Peyer's patch (tissue), 4 donors: ENCODE measurements around the gene IQSEC2. TPM values are rescaled to one million over a fixed set of nuclear protein-coding genes. Genes with fewer than 3 reads are reported as not detected.

ENCODE experiments used
- DNase-seq, 3 donors: peaks; one replicate each; pipeline ENCODE4 v3.0.0-alpha.2; 2017 to 2019
- H3K27ac ChIP-seq, 4 donors: fragments of 200-600 bp; sonication (generic); one replicate each; pipeline ENCODE4 v1.5.1; 2016 to 2019
- H3K27me3 ChIP-seq, 2 donors: fragments of 200-600 bp; sonication (generic); one replicate each; pipeline ENCODE4 v1.5.1; 2019
- H3K36me3 ChIP-seq, 3 donors: fragments of 200-600 bp; sonication (generic); one replicate each; pipeline ENCODE4 v1.5.1; 2016 to 2019
- H3K4me1 ChIP-seq, 4 donors: fragments of 200-600 bp; sonication (generic); one replicate each; pipeline ENCODE4 v1.5.1; 2016 to 2019
- H3K4me3 ChIP-seq, 4 donors: fragments of 200-600 bp; sonication (generic); 1 replicate in 3 of 4; 2 replicates in 1 of 4; pipeline ENCODE4 v1.5.1; 2016 to 2019; ENCODE audit warnings: mild to moderate bottlenecking in 1 of 4
- H3K9me3 ChIP-seq, 4 donors: fragments of 200-600 bp; sonication (generic); one replicate each; pipeline ENCODE4 v1.5.1; 2016 to 2019; ENCODE audit warnings: mild to moderate bottlenecking in 1 of 4
- CTCF ChIP-seq, 6 experiments: fragments of 450-650 bp in 4 of 6; fragments of 200-600 bp in 2 of 6; sonication (generic) in 1 of 6; IDR thresholded peaks; one replicate each; pipeline ENCODE4 v1.5.1; 2017 to 2019; ENCODE audit warnings: antibody characterized with exemption in 6 of 6, mild to moderate bottlenecking in 3 of 6, moderate library complexity in 1 of 6
- POLR2A ChIP-seq, 2 donors: fragments of 450-650 bp; IDR thresholded peaks; one replicate each; pipeline ENCODE4 v1.5.1; 2017; ENCODE audit warnings: antibody characterized with exemption in 2 of 2, mild to moderate bottlenecking in 2 of 2, moderate library complexity in 2 of 2
- total RNA-seq, 4 donors: library from RNA; depleted of rRNA; stranded (reverse); fragments of >200 nt; gene quantifications; one replicate each; pipeline ENCODE4 v1.1.0, GENCODE V29; 2016

IQSEC2 gene
- total RNA-seq, 4 donors from 2014 or later, result 20.6 to 77.9 (median 48.3) TPM

DNA sequence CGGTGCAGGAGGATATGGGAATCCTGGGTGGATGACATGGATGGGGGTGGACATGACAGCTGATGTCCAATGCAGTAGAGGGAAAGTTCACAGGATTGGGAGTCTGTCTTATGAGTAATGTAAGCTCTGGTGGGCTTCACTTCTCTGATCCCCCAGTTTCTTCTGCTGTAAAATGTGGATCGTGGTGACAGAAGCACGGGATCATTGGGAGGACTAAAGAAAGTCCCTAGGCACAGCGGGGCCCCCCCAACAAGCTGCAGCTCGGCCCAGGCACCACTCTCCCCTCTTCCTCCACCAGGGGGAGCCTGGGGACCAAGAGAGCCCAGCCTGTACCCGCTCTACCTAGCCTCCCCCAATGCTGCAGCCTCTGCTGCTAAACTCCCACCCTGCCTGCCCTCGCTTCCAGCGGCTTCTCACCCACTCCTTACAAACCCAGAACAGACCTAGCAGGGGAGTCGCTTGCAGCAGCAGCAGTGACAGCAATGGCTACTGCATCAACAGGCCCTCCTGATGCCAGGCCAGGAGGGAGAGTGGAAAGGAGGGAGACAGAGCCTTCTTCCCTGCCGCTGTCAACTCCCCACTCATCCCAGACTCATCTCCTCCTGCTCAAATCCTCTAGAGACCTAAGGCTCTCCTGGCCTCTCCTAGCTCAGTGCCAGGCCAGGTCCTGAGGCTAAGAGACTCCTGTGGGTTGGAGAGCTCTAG lies 36.1 kb upstream of the IQSEC2 start:
- H3K27me3 ChIP-seq, result peaks cover 0 to 4% of the 10 kb centered on the region in 2 donors
- peak; percentile 64 to 85 (median 74) for DNase-seq
- no peaks in the 10 kb centered on the region for H3K36me3 ChIP-seq
- no peak overlapping the region for H3K4me3 ChIP-seq
- no peak for TF ChIP-seq POLR2A (IDR thresholded peaks at IDR 0.05)
- TF ChIP-seq CTCF (IDR thresholded peaks at IDR 0.05), result peak; percentile 48 to 77 (median 60)
- no peak overlapping the region for H3K27ac ChIP-seq
- H3K4me1 ChIP-seq, result peaks cover 0 to 8% (median 2%) of the 10 kb centered on the region in 4 donors
- H3K9me3 ChIP-seq, result no peaks in the 10 kb centered on the region

- Histone ChIP-seq H3K4me3 (no peak overlapping the region), H3K4me1 (peaks cover 0 to 8% (median 2%) of the 10 kb centered on the region in 4 donors), H3K9me3 (no peaks in the 10 kb centered on the region), H3K36me3 (no peaks in the 10 kb centered on the region), H3K27me3 (peaks cover 0 to 4% of the 10 kb centered on the region in 2 donors), H3K27ac (no peak overlapping the region)
- TF ChIP-seq POLR2A (IDR thresholded peaks at IDR 0.05) (no peak), CTCF (IDR thresholded peaks at IDR 0.05) (no peak)
- DNase-seq, result no peak
These were observed 35.5 kb upstream of the IQSEC2 start for GRCh38 chrX:53316860-53317237.

GRCh38 chrX:53316111-53316859 lies 34.9 kb upstream of the IQSEC2 start:
- no peak overlapping the region for H3K27ac ChIP-seq
- H3K4me3 ChIP-seq, result no peak overlapping the region
- TF ChIP-seq CTCF (IDR thresholded peaks at IDR 0.05) (no peak), POLR2A (IDR thresholded peaks at IDR 0.05) (no peak)
- H3K36me3 ChIP-seq, result no peaks in the 10 kb centered on the region
- no peaks in the 10 kb centered on the region for H3K9me3 ChIP-seq
- DNase-seq, result no peak
- peaks cover 0 to 8% (median 2%) of the 10 kb centered on the region in 4 donors for H3K4me1 ChIP-seq
- H3K27me3 ChIP-seq, result peaks cover 0 to 4% of the 10 kb centered on the region in 2 donors

DNA sequence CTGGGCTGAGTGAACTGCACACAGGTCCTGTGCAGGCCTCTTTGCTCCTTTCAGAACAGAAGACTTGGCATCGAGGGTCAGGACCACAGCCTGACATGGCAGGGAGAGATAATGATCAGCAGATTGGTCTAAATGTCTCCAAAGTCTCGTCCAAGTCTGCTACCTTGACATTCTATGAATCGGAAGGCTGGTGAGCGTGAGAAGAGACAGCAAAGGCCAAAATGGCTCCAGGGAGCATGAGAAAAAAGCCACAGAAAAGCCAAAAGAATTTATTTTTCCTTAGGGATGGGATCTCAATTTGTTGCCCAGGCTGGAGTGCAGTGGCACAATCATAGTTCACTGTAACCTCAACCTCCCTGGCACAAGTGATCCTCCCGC lies 32.3 kb upstream of the IQSEC2 start:
- Histone ChIP-seq H3K4me1 (no peaks in the 10 kb centered on the region), H3K36me3 (no peaks in the 10 kb centered on the region), H3K27me3 (no peaks in the 10 kb centered on the region), H3K4me3 (no peak overlapping the region), H3K9me3 (no peaks in the 10 kb centered on the region), H3K27ac (no peak overlapping the region)
- no peak for DNase-seq
- TF ChIP-seq CTCF (IDR thresholded peaks at IDR 0.05) (no peak), POLR2A (IDR thresholded peaks at IDR 0.05) (no peak)

- DNase-seq, result peak; percentile 63 to 88 (median 65)
- no peaks in the 10 kb centered on the region for H3K4me1 ChIP-seq
- no peak overlapping the region for H3K27ac ChIP-seq
- TF ChIP-seq CTCF (IDR thresholded peaks at IDR 0.05), result peak; percentile 61 to 81 (median 70)
- no peak for TF ChIP-seq POLR2A (IDR thresholded peaks at IDR 0.05)
- H3K27me3 ChIP-seq, result no peaks in the 10 kb centered on the region
- H3K36me3 ChIP-seq, result no peaks in the 10 kb centered on the region
- no peaks in the 10 kb centered on the region for H3K9me3 ChIP-seq
- H3K4me3 ChIP-seq, result no peak overlapping the region
These were observed 31.8 kb upstream of the IQSEC2 start for GRCh38 chrX:53312946-53313727.
